ENCODE results near the gene CNIH2.

GRCh38 chr11:66243782-66244535, 34.0 kb upstream of the CNIH2 start:
- TF ChIP-seq, protein P1, sequence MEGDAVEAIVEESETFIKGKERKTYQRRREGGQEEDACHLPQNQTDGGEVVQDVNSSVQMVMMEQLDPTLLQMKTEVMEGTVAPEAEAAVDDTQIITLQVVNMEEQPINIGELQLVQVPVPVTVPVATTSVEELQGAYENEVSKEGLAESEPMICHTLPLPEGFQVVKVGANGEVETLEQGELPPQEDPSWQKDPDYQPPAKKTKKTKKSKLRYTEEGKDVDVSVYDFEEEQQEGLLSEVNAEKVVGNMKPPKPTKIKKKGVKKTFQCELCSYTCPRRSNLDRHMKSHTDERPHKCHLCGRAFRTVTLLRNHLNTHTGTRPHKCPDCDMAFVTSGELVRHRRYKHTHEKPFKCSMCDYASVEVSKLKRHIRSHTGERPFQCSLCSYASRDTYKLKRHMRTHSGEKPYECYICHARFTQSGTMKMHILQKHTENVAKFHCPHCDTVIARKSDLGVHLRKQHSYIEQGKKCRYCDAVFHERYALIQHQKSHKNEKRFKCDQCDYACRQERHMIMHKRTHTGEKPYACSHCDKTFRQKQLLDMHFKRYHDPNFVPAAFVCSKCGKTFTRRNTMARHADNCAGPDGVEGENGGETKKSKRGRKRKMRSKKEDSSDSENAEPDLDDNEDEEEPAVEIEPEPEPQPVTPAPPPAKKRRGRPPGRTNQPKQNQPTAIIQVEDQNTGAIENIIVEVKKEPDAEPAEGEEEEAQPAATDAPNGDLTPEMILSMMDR (IDR thresholded peaks at IDR 0.05; ENCODE audit: insufficient read depth, low read depth, low read length): no peak
- TF ChIP-seq EZH2 (IDR thresholded peaks at IDR 0.05; ENCODE audit: insufficient read depth, low read length): no peak
